Measurements from ENCODE around the gene ZNF512.

DNA sequence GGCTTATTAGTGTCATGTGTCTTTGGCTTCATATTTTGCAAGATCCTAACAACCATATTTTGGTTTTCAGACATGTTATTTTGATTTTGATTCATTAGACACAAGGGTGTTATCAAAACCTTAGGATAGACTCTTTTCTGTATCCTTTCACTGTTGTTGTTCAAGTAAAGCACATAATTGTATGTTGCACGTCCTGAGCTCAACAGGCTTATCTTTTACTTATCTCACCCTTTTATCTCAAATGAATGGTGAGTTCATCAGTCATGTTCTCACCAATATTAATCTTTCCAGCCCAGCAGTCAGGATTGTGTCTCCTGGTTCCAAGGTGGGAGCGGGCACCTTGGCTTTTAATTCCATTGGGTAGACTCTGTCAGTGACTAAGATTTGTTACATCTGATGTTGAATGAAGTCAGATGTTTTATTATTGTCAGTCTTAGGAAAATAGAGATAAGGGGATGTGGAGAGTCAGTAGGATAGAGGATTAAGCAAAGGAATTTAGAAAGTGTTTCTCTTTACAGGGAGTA lies 57.9 kb downstream of the ZNF512 start:
- TF ChIP-seq TAF1 (IDR thresholded peaks at IDR 0.05; ENCODE audit: borderline replicate concordance, insufficient read depth, low read length) = no peak
- no peak for TF ChIP-seq POLR2AphosphoS5 (IDR thresholded peaks at IDR 0.05; ENCODE audit: low read depth, low read length)
- TF ChIP-seq REST (IDR thresholded peaks at IDR 0.05; ENCODE audit: insufficient read depth in 1 of 2, low read depth in 2 of 2, low read length in 2 of 2) = no peak
- TF ChIP-seq SIN3A (IDR thresholded peaks at IDR 0.05; ENCODE audit: borderline replicate concordance, insufficient read depth, low read length) = no peak
- TF ChIP-seq FOXP2 (optimal IDR thresholded peaks at IDR 0.05; ENCODE audit: borderline replicate concordance, extremely low read depth, extremely low read length, insufficient read depth) = no peak
